ENCODE data around the gene OR52E6. TPM values are rescaled to one million over a fixed set of nuclear protein-coding genes. Genes with fewer than 3 reads are reported as not detected.
A peak's percentile ranks its signal among the peaks of the same experiment; 100 is the strongest.

Gene OR52E6
- total RNA-seq, 1 experiment from 2014 or later = not detected

GRCh38 chr11:5833446-5833845 lies 8.3 kb downstream of the OR52E6 start (continued):
- TF ChIP-seq ZNF425 (CRISPR knock-in tag; conservative IDR thresholded peaks at IDR 0.05) (no peak), ATF3 (CRISPR knock-in tag; conservative IDR thresholded peaks at IDR 0.05) (no peak), ZNF317 (CRISPR knock-in tag; IDR thresholded peaks at IDR 0.05; ENCODE audit: borderline replicate concordance, low read depth) (no peak)

GRCh38 chr11:5831196-5831829 lies 10.4 kb downstream of the OR52E6 start:
- H3K27ac Mint-ChIP-seq = peak overlapping the region; percentile 87

GRCh38 chr11:5818245-5818886 lies 23.3 kb downstream of the OR52E6 start:
- Mint-ChIP-seq H3K36me3 (no peaks in the 10 kb centered on the region), H3K27me3 (ENCODE audit: low read depth) (no peaks in the 10 kb centered on the region), H3K27ac (no peak overlapping the region), H3K4me3 (no peak overlapping the region), H3K4me1 (peaks cover 8% of the 10 kb centered on the region), H3K9me3 (no peaks in the 10 kb centered on the region)
- ChIA-PET POLR2A (no interaction called here), CTCF (no interaction called here)
- DNase-seq (ENCODE audit: low spot score) (no peak), ATAC-seq (no peak)
- TF ChIP-seq ATF2 (CRISPR knock-in tag; IDR thresholded peaks at IDR 0.05; ENCODE audit: borderline replicate concordance, low read depth) (no peak), ZNF416 (CRISPR knock-in tag; IDR thresholded peaks at IDR 0.05) (no peak), ATF6 (CRISPR knock-in tag; IDR thresholded peaks at IDR 0.05) (no peak), ZNF425 (CRISPR knock-in tag; conservative IDR thresholded peaks at IDR 0.05) (no peak), TEAD1 (CRISPR knock-in tag; IDR thresholded peaks at IDR 0.05) (no peak), ZNF121 (CRISPR knock-in tag; IDR thresholded peaks at IDR 0.05) (no peak)

More at GRCh38 chr11:5831196-5831829, 10.4 kb downstream of the OR52E6 start:
- DNase-seq (ENCODE audit: low spot score) (peak; percentile 40), ATAC-seq (peak; percentile 92)
- Mint-ChIP-seq H3K36me3 (peaks cover 10% of the 10 kb centered on the region), H3K4me1 (peaks cover 19% of the 10 kb centered on the region), H3K27me3 (ENCODE audit: low read depth) (peaks cover 4% of the 10 kb centered on the region; the same call in 1 of the 2 replicates), H3K4me3 (no peak overlapping the region), H3K9me3 (peaks cover 17% of the 10 kb centered on the region)
- CTCF ChIA-PET = interaction anchor here (0.9 to 1.6 kb wide), 2 partner anchors 9 to 60 kb away, joined by 3 to 4 read pairs; no protein-coding TSS in a partner anchor
- POLR2A ChIA-PET = interaction anchor here (0.9 kb wide), 1 partner anchor 522 kb away, joined by 3 read pairs; no protein-coding TSS in a partner anchor
- TF ChIP-seq E2F5 (CRISPR knock-in tag; IDR thresholded peaks at IDR 0.05) (no peak), USF1 (CRISPR knock-in tag; IDR thresholded peaks at IDR 0.05) (no peak), FOXK1 (CRISPR knock-in tag; IDR thresholded peaks at IDR 0.05) (no peak), IRF2 (CRISPR knock-in tag; IDR thresholded peaks at IDR 0.05; ENCODE audit: borderline replicate concordance, low read depth) (no peak), NR1H2 (CRISPR knock-in tag; IDR thresholded peaks at IDR 0.05) (no peak), ZNF423 (CRISPR knock-in tag; IDR thresholded peaks at IDR 0.05) (no peak), PRRX2 (CRISPR knock-in tag; IDR thresholded peaks at IDR 0.05) (no peak), EMX1 (CRISPR knock-in tag; IDR thresholded peaks at IDR 0.05) (no peak), ZSCAN18 (CRISPR knock-in tag; IDR thresholded peaks at IDR 0.05) (no peak), TEAD1 (CRISPR knock-in tag; IDR thresholded peaks at IDR 0.05) (no peak), FOXJ3 (CRISPR knock-in tag; IDR thresholded peaks at IDR 0.05; ENCODE audit: borderline replicate concordance) (no peak), SOX15 (CRISPR knock-in tag; IDR thresholded peaks at IDR 0.05) (no peak)

Measured in WTC11 (cell line).